Measurements from ENCODE around the gene GAS7. TPM values are rescaled to one million over a fixed set of nuclear protein-coding genes. Genes with fewer than 3 reads are reported as not detected.
"Not testable (repeated sequence)": the region's sequence is repeated elsewhere in the genome, so short reads cannot be mapped to it uniquely, and the experiment has no call there.

GAS7 gene
- total RNA-seq, 2 donors from 2014 or later = 1.1 to 5.2 TPM

DNA sequence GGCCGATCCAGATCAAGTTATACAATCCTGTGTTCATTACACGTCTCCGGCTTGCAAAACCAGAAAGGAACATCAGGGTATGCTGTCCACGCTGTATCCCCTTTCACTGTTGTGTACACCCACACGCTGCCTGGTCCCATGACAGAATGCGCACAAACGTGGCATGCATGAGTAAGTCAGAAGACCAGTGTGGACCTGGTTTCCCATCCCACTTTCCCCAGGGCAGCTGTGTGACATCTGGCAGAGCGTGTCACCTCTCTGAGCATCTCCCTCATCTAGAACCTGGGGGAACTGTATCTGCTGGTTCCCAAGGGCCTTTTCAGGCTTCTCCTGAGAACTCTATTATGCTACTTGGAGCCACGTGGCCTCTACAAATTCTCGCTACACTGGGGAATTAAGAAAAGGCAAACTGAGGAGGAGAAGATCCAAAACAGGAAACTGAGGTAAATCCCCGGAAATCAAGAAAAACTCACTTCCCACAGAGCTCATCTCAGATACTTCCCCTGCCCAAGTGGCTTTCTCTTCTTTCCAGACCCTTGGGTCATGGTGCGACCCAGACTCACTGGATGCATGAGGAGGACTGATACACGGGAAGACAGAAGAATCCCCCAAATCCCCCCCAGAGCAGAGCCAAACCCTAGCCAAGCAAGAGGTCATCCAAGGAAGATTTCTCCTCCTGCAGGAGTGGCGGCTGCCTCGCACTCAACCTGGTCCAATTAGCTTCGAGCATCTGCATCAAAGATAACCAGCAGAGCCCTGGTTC is 139.3 kb downstream of the GAS7 start:
- no peak overlapping the region for H3K27ac Mint-ChIP-seq
- DNase-seq (no peak), ATAC-seq (no peak)

DNA sequence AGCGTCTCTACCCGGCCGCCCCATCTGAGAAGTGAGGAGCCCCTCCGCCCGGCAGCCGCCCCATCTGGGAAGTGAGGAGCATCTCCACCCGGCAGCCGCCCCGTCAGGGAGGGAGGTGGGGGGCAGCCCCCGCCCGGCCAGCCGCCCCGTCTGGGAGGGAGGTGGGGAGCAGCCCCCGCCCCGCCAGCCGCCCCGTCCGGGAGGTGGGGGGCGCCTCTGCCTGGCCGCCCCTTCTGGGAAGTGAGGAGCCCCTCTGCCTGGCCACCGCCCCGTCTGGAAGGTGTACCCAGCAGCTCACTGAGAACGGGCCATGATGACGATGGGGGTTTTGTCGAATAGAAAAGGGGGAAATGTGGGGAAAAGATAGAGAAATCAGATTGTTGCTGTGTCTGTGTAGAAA is 140.9 kb downstream of the GAS7 start:
- not testable (repeated sequence) for H3K4me3 Mint-ChIP-seq; H3K27ac Mint-ChIP-seq; H3K36me3 Mint-ChIP-seq (ENCODE audit: low read depth); H3K27me3 Mint-ChIP-seq; ATAC-seq; DNase-seq; H3K9me3 ChIP-seq (ENCODE audit: control insufficient read depth, low read length, poor library complexity, severe bottlenecking); H3K4me1 Mint-ChIP-seq

More for the DNA sequence above, 139.3 kb downstream of the GAS7 start:
- H3K9me3 ChIP-seq (ENCODE audit: control insufficient read depth, low read length, poor library complexity, severe bottlenecking) = no peaks in the 10 kb centered on the region
- no peak overlapping the region for H3K4me3 Mint-ChIP-seq
- no peaks in the 10 kb centered on the region for H3K36me3 Mint-ChIP-seq (ENCODE audit: low read depth)
- no peaks in the 10 kb centered on the region for H3K4me1 Mint-ChIP-seq
- no peaks in the 10 kb centered on the region for H3K27me3 Mint-ChIP-seq

DNA sequence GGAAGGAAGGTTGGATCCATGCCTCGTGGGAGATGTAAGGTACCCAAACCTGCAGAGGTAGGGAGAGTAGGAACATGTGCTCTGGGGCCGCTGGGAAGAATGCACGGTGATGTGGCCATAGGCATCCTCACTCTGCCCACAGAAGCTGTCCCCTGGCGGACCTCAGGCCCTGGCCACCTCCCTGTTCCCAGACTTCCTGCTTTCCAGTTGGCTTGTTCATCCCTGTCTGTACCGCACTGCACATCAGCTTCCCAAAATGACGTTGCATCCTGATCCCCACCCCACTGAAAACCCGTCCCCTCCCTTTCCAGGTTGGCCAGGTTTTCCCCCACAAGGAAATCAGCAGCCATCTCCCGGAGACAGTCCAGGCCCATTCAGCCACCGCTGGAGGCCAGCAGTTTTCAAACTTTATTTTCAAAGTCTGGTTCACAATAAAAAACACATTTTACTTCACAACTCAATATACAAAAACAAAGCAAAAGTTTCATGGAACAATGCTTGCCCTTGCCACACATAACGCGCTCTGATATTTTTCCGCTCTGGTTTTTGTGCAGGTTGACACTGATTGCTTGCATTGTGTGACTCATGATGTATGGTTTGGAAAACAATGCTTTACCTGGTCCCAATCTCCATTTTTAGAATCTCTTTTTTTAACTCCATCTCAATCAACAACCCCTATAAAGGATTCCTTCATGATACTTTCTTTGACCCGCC is 143.0 kb downstream of the GAS7 start:
- Mint-ChIP-seq H3K27me3 (peaks cover 5% of the 10 kb centered on the region), H3K27ac (no peak overlapping the region), H3K36me3 (ENCODE audit: low read depth) (no peaks in the 10 kb centered on the region), H3K4me3 (no peak overlapping the region), H3K4me1 (no peaks in the 10 kb centered on the region)
- no peaks in the 10 kb centered on the region for H3K9me3 ChIP-seq (ENCODE audit: control insufficient read depth, low read length, poor library complexity, severe bottlenecking)
- ATAC-seq = no peak
- DNase-seq = no peak

DNA sequence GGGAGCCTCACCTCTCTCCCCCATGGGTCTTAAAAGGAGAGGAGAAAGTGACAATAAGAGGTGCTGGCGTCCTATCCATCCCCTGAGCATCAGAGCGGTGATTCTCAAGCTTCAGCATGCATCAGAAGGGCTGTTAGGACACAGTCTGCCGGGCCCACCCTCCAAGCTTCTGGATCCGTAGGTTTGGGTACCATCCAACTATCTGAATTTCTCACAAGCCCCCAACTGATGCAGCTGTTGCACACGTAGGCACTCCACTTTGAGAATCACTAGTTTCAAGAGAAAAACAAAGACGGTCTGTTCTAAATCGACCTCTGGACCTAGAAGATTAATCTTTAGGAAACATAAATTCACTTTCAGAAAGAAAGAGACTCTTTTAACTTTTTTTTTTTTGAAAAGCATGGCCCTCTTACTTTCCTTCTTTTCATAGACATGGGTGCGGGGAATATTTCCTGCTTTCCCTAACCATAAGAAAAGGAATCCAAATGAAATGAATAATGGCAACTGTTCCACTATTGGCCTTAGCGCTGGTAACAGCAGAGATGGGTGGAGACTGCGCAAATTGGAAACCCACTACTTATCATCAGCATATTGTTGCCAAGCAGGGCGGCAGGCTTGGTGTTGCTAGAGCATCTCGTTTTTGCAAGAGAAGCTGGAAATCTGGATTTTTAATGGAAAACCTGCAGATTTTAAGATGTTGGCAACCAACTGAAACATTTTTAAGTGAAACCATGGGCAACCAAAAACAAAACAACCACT is 144.4 kb downstream of the GAS7 start:
- no peaks in the 10 kb centered on the region for H3K9me3 ChIP-seq (ENCODE audit: control insufficient read depth, low read length, poor library complexity, severe bottlenecking)
- ATAC-seq = no peak
- H3K27me3 Mint-ChIP-seq = peaks cover 5% of the 10 kb centered on the region
- no peak overlapping the region for H3K4me3 Mint-ChIP-seq
- H3K27ac Mint-ChIP-seq = no peak overlapping the region
- DNase-seq = no peak
- no peaks in the 10 kb centered on the region for H3K36me3 Mint-ChIP-seq (ENCODE audit: low read depth)
- no peaks in the 10 kb centered on the region for H3K4me1 Mint-ChIP-seq

DNA sequence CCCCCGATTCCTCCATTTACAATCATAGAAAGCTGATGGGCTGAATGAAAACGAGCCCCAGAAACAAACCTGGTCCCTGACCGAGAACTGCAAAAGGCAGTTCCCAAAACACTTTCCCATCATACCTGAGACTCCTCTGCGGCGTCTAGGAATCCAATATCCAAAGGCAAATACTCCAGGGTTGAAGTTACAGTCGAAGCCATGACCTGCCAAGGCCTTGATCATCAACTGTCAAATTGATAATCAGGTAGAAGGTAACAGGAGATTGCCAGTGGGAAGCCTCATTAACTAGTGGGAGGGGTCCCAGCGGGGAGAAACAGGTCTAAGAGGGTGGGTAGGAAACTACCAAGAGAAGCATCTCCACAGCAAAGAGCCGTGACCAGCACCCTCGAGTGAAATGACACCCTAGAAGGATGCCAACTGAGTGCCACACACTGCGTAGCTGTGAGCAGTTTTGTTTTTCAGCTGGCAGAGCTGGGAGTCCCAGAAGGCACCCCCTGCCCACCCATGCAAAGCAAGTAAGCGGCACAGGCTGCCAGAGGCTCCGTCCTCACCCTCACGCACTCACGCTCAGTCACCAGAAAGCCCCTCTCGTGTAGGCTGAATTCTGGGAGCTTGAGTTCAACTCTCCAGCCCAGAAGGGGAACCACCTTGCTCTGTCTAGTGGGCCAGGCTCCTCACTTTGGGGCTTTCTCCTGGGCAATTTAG is 146.1 kb downstream of the GAS7 start:
- no peak overlapping the region for H3K4me3 Mint-ChIP-seq
- no peaks in the 10 kb centered on the region for H3K36me3 Mint-ChIP-seq (ENCODE audit: low read depth)
- no peaks in the 10 kb centered on the region for H3K9me3 ChIP-seq (ENCODE audit: control insufficient read depth, low read length, poor library complexity, severe bottlenecking)
- peaks cover 5% of the 10 kb centered on the region for H3K27me3 Mint-ChIP-seq
- no peak overlapping the region for H3K27ac Mint-ChIP-seq
- H3K4me1 Mint-ChIP-seq = no peaks in the 10 kb centered on the region
- DNase-seq (no peak), ATAC-seq (peak; percentile 41)

DNA sequence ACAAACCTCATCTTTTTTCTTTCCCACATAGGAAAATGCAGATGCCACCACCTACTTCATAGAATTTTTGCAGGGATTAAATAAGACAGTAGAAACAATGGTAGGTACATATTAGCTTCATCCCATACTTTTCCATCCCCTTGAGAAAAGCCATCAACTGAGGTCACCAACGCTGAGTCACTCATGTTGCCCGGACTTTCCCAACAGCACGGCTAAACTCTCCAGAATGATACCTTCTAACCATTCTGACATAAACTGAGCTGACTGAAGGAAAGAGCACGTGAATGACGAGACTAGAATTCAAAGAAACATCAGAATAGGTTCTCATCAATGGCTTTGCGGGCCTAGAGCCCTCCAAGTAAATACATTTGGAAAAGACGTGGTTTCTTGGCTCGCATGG is 147.3 kb downstream of the GAS7 start:
- DNase-seq = no peak
- Mint-ChIP-seq H3K27ac (no peak overlapping the region), H3K36me3 (ENCODE audit: low read depth) (no peaks in the 10 kb centered on the region), H3K4me3 (no peak overlapping the region), H3K27me3 (peaks cover 5% of the 10 kb centered on the region), H3K4me1 (no peaks in the 10 kb centered on the region)
- no peak for ATAC-seq
- H3K9me3 ChIP-seq (ENCODE audit: control insufficient read depth, low read length, poor library complexity, severe bottlenecking) = no peaks in the 10 kb centered on the region

DNA sequence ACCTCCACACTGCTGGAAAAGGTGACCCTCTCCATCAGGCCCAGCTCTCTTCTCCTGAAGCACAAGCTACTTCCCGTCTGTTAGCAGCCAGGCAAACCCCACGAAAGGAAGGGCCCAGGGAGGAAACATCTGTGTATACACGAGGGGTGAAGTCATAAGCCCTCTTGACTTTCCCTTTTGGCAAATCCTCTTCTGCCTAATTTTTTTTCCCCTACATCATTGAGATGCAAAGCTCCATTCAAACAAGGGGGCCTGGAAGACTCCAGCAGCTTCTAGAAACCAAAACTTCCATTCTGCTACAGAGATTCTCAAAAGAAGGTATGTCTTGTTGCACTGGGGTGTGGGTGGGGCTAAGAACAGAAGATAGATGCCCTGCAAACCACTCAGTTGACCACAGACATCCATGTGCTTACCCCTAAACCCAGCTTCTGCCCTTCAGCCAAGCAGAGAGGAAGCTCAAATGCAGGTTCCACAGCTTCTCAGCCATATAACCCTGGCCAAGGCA is 147.8 kb downstream of the GAS7 start:
- Mint-ChIP-seq H3K4me3 (no peak overlapping the region), H3K4me1 (no peaks in the 10 kb centered on the region), H3K27ac (no peak overlapping the region), H3K27me3 (peaks cover 5% of the 10 kb centered on the region), H3K36me3 (ENCODE audit: low read depth) (no peaks in the 10 kb centered on the region)
- DNase-seq = no peak
- no peaks in the 10 kb centered on the region for H3K9me3 ChIP-seq (ENCODE audit: control insufficient read depth, low read length, poor library complexity, severe bottlenecking)
- no peak for ATAC-seq

DNA sequence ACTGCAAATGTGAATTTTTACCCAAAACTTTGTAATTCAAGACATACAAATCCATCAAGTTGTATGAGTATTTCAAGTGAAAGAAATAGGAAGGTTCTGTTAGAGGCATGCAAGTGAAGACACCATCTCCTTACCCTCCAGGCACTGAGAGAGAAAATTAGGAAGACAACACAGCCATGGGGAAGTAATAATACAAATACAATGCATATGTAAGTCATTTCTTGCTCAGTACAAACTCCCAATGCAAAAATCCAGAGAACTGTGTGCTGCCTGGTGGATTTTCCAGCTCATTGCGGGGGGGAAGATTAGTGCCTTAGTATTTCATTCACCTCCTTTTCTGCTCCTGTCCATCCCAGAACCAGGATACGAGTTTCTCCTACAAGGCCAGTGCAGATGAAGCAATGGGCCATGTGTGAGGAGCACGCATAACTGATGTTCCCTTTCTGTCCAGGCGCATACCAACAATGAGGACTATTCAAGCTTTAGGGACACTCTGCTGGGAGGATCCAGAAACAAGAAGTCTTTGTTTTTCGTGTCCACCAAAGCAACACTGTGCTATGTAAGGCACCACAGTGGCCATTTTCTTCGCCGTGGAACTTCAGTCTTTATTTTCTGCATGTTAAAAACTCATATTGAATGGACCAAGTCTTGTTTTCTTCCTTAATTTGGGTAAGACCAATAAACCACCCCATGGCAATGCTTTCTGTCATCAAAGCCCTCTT is 149.6 kb downstream of the GAS7 start:
- Mint-ChIP-seq H3K36me3 (ENCODE audit: low read depth) (no peaks in the 10 kb centered on the region), H3K27ac (no peak overlapping the region), H3K27me3 (peaks cover 5% of the 10 kb centered on the region), H3K4me1 (no peaks in the 10 kb centered on the region), H3K4me3 (no peak overlapping the region)
- DNase-seq = no peak
- no peak for ATAC-seq
- no peaks in the 10 kb centered on the region for H3K9me3 ChIP-seq (ENCODE audit: control insufficient read depth, low read length, poor library complexity, severe bottlenecking)

DNA sequence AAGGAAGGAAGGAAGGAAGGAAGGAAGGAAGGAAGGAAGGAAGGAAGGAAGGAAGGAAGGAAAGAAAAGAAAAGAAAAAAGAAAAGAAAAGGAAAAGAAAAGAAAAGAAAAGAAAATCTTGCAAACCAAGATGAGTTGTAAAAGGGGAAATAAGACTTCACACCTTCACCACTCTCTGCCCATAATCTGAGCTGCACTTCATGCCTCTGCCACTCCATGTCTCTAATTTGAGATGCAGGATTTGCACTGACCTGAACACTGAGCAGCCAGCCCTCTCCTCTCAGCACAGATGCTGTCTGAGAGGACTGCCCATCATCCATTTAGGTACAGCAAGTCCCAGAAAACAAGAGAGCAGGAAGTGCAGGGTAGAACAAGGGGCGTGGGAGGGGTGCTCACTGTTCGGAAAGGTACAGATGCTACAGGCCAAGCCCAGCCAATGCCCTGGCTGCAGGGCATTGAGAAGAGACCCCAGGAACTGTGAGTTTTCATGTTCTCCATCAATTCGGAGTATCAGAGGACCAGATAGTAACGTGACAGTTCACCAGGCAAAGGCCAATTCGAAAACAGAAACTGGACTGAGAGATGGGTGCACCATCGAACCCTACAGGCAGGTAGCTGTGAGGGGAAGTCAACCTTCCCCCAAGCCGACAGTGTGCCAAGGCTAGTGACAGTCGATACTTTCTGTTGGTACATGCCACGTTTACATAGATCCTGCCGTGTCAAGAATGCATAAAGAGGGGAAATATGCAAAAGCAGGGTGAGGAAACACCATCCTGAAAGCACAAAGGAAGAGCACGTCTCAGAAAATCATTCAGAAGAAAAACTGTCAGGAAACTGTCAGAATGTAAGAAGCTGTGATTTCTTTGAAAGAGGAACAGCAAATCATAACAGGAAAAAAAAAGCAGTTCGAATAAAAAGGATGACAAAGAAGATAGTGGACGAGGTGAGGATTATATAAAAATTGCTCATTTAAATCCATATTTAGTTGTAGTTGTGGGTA is 151.3 kb downstream of the GAS7 start:
- no peaks in the 10 kb centered on the region for H3K9me3 ChIP-seq (ENCODE audit: control insufficient read depth, low read length, poor library complexity, severe bottlenecking)
- H3K27ac Mint-ChIP-seq = no peak overlapping the region
- DNase-seq = no peak
- H3K4me3 Mint-ChIP-seq = no peak overlapping the region
- no peak for ATAC-seq
- peaks cover 3% of the 10 kb centered on the region for H3K4me1 Mint-ChIP-seq
- peaks cover 5% of the 10 kb centered on the region for H3K27me3 Mint-ChIP-seq
- H3K36me3 Mint-ChIP-seq (ENCODE audit: low read depth) = no peaks in the 10 kb centered on the region

DNA sequence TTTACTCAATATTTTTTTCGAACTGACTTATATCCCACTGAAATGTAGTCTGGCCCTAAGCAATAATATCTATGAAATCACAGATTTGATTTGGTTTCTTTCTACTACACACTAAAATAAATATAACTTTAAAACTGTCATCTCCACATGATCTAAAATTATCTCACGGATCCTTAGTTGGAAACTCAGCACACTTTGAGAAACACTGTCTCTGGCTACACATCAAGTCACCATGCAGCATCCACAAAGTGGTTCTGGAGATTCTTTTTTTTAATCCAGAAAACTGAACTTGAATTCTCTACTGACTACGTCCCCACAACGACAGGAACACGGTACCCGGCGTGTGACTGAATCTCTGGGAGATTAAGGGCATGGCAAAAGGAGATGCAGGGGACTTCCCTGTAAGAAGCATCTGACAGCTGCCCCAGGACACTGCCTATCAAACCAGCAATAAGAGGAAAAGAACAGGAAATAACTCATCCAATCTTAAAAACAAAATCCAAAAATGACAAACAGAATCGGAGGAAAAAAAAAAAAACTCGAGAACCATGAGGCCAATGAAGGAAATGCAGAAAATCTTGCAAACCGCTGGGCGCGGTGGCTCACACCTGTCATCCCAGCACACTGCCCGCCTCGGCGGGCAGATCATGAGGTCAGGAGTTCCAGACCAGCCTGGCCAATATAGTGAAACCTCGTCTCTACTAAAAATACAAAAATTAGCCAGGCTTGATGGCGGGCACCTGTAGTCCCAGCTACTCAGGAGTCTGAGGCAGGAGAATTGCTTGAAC is 152.3 kb downstream of the GAS7 start:
- ATAC-seq (no peak), DNase-seq (no peak)
- no peak overlapping the region for H3K4me3 Mint-ChIP-seq
- H3K4me1 Mint-ChIP-seq = peaks cover 3% of the 10 kb centered on the region
- H3K27me3 Mint-ChIP-seq = peaks cover under 1% of the 10 kb centered on the region
- no peak overlapping the region for H3K27ac Mint-ChIP-seq
- H3K9me3 ChIP-seq (ENCODE audit: control insufficient read depth, low read length, poor library complexity, severe bottlenecking) = no peaks in the 10 kb centered on the region
- no peaks in the 10 kb centered on the region for H3K36me3 Mint-ChIP-seq (ENCODE audit: low read depth)

DNA sequence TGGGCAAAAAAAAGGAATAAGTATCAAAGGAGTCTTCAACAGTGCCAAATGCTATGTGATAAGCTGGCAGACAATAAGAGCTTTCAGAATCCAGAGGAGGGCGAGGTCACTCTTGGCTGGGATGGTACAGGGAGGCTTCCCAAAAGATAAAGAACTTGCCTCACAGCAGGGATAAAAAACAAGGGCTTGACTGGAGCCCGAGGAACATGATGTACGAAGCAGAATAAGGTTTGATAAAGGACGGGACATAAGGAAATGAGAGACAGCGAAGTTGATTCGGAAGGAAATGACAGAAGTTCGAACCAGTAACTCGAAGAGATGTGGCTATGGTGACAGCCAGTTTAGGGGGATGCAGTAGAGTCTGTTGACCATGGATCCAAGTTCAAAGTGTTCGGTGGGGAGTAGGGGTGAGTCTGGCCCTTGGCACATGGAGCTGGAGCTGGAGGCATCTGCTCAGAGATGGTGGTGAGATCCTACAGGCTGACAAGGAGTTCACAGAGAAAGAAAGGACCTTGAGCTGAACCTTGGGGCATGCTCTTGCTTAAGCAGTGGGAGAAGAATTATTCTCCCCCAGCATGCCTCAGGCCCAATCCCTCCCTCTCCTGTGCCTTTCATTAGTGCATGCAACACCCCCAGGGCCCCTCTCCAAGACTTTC is 155.7 kb downstream of the GAS7 start:
- Mint-ChIP-seq H3K4me3 (no peak overlapping the region), H3K27me3 (peaks cover 5% of the 10 kb centered on the region), H3K36me3 (ENCODE audit: low read depth) (peaks cover 4% of the 10 kb centered on the region), H3K27ac (no peak overlapping the region), H3K4me1 (peaks cover 3% of the 10 kb centered on the region)
- no peaks in the 10 kb centered on the region for H3K9me3 ChIP-seq (ENCODE audit: control insufficient read depth, low read length, poor library complexity, severe bottlenecking)
- ATAC-seq (no peak), DNase-seq (no peak)
